Effector memory CD8-positive, alpha-beta T cell (primary cell): ENCODE data around the gene VPS37C.
"Not testable (repeated sequence)": the region's sequence is repeated elsewhere in the genome, so short reads cannot be mapped to it uniquely, and the experiment has no call there.

Experiments
- ATAC-seq: fragments of 150-1000 bp; cut with Tn5 transposase; replicated peaks from 2 replicates; pipeline ENCODE4 v1.10.0; 2021; ENCODE audit warnings: mild to moderate bottlenecking, moderate library complexity
- DNase-seq, 3 experiments: peaks; one replicate each; pipeline ENCODE4 v3.0.0; 2021
- H3K27ac Mint-ChIP-seq, 2 donors: one replicate each; pipeline ENCODE4 v1.8.0; 2022; ENCODE audit warnings: mild to moderate bottlenecking in 2 of 2, mixed read lengths in 2 of 2, moderate library complexity in 2 of 2
- H3K27me3 Mint-ChIP-seq, 2 donors: one replicate each; pipeline ENCODE4 v1.8.0; 2022; ENCODE audit warnings: mixed read lengths in 2 of 2
- H3K36me3 Mint-ChIP-seq: one replicate; pipeline ENCODE4 v1.8.0; 2022; ENCODE audit warnings: mild to moderate bottlenecking, moderate library complexity, mixed read lengths; ENCODE audit not compliant: insufficient read depth
- H3K4me1 Mint-ChIP-seq, 2 donors: one replicate each; pipeline ENCODE4 v1.8.0; 2022; ENCODE audit warnings: low read depth in 2 of 2, mixed read lengths in 2 of 2
- H3K4me3 Mint-ChIP-seq, 2 donors: one replicate each; pipeline ENCODE4 v1.8.0; 2022; ENCODE audit warnings: mild to moderate bottlenecking in 2 of 2, mixed read lengths in 2 of 2, moderate library complexity in 2 of 2
- H3K9me3 Mint-ChIP-seq, 2 donors: one replicate each; pipeline ENCODE4 v1.8.0; 2022; ENCODE audit warnings: mixed read lengths in 2 of 2

VPS37C gene

DNA sequence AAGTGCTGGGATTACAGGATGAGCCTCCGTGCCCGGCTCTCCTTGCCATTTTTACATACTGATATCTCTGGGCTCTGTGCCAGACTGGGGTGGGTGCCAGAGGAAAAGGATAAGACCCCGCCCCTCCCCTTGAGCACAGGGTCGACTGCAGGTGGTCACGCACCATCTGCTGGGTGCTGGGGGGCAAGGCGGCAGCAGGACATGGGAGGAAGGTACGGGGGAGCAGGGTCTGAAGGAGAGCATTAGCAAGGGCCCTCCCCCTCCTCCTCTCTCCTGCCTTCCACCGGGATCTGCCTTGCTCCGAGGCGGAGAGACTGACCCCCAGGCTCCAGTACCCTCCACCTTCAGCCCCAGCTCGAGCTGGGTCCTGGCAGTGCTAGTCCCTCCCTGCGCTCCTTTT is 32.4 kb upstream of the VPS37C start:
- Mint-ChIP-seq H3K9me3 (no peaks in the 10 kb centered on the region), H3K4me1 (no peaks in the 10 kb centered on the region), H3K27ac (no peak overlapping the region), H3K36me3 (peaks cover 3% of the 10 kb centered on the region), H3K4me3 (no peak overlapping the region), H3K27me3 (peaks cover 33 to 70% of the 10 kb centered on the region in 2 donors)
- ATAC-seq (no peak), DNase-seq (no peak)

DNA sequence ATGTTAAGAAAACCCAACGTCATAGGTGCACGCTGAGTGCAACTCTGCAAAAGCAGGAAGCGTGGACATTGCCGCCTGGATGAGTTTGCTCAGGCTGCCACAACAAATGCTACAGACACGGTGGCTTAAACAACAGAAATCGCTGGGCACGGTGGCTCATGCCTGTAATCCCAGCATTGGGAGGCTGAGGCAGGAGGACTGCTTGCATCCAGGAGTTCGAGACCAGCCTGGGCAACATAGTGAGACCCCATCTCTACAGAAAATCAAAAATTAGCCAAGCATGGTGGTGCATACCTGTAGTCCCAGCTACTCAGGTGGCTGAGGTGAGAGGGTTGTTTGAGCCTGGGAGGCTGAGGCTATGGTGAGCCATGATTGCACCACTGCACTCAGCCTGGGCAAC is 28.7 kb upstream of the VPS37C start:
- no peak overlapping the region for H3K4me3 Mint-ChIP-seq
- no peak for DNase-seq

GRCh38 chr11:61187505-61188130 is 26.4 kb upstream of the VPS37C start:
- Mint-ChIP-seq H3K27ac (no peak overlapping the region), H3K4me3 (no peak overlapping the region), H3K4me1 (peaks cover 3 to 5% of the 10 kb centered on the region in 2 donors), H3K9me3 (no peaks in the 10 kb centered on the region), H3K36me3 (no peaks in the 10 kb centered on the region), H3K27me3 (peaks cover 3 to 18% of the 10 kb centered on the region in 2 donors)
- DNase-seq (peak; percentile 74 to 81 (median 77)), ATAC-seq (peak; percentile 83)

More for the DNA sequence above, 28.7 kb upstream of the VPS37C start:
- no peak for ATAC-seq
- H3K27ac Mint-ChIP-seq: no peak overlapping the region
- peaks cover 18 to 42% of the 10 kb centered on the region in 2 donors for H3K27me3 Mint-ChIP-seq
- peaks cover 3 to 5% of the 10 kb centered on the region in 2 donors for H3K4me1 Mint-ChIP-seq
- no peaks in the 10 kb centered on the region for H3K9me3 Mint-ChIP-seq
- peaks cover 3% of the 10 kb centered on the region for H3K36me3 Mint-ChIP-seq

DNA sequence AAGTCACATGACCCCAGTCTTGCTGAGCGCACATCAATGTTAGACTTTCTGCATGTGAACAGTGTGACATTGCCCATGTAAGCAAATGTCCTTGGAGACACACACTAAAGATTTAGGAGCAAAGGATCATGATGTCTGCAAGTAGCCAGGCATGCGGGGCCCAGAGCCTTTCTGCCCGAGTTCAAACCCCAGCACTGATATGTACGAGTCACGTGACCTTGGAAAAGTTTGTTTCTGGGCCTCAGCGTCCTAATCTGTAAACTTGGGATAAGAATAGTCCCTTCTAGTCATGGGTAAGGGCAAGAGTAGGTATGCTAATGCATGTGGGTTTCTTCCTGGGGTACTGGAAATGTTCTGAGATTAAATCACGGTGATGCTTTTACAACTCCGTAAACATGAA is 25.3 kb upstream of the VPS37C start:
- H3K4me3 Mint-ChIP-seq: no peak overlapping the region
- peaks cover 0 to 12% of the 10 kb centered on the region in 2 donors for H3K27me3 Mint-ChIP-seq

GRCh38 chr11:61183645-61184044 is 22.4 kb upstream of the VPS37C start:
- Mint-ChIP-seq H3K9me3 (no peaks in the 10 kb centered on the region), H3K27ac (no peak overlapping the region), H3K36me3 (no peaks in the 10 kb centered on the region), H3K4me1 (peaks cover 3 to 5% of the 10 kb centered on the region in 2 donors), H3K27me3 (peaks cover 6 to 16% of the 10 kb centered on the region in 2 donors), H3K4me3 (no peak overlapping the region)
- no peak for DNase-seq
- no peak for ATAC-seq

More for the DNA sequence above, 25.3 kb upstream of the VPS37C start:
- Mint-ChIP-seq H3K27ac (no peak overlapping the region), H3K36me3 (no peaks in the 10 kb centered on the region), H3K4me1 (peaks cover 3 to 5% of the 10 kb centered on the region in 2 donors), H3K9me3 (no peaks in the 10 kb centered on the region)
- DNase-seq (no peak), ATAC-seq (no peak)

DNA sequence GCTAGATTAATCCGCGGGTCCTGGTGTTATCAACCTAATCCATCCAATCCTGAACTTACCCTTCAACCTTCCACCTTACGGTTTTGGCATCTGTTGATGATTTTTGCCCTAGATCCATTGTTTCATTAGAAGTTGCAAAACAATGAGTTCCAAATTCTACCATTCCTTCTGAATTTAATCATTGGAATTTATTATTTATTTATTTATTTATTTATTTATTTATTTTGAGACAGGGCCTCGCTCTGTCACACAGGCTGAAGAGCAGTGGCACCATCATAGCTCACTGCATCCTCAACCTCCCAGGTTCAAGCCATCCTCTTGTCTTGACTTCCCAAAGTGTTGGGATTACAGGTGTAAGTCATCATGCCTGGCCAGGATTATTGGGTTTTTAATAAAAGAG is 20.3 kb upstream of the VPS37C start:
- no peaks in the 10 kb centered on the region for H3K9me3 Mint-ChIP-seq
- H3K27me3 Mint-ChIP-seq: peaks cover 9 to 16% of the 10 kb centered on the region in 2 donors
- no peak for ATAC-seq
- H3K36me3 Mint-ChIP-seq: no peaks in the 10 kb centered on the region
- no peak overlapping the region for H3K27ac Mint-ChIP-seq
- H3K4me1 Mint-ChIP-seq: no peaks in the 10 kb centered on the region
- H3K4me3 Mint-ChIP-seq: no peak overlapping the region
- DNase-seq: no peak

- DNase-seq, H3K4me3 Mint-ChIP-seq, H3K27ac Mint-ChIP-seq, H3K4me1 Mint-ChIP-seq, H3K36me3 Mint-ChIP-seq, H3K9me3 Mint-ChIP-seq, ATAC-seq: not testable (repeated sequence)
- peaks cover 16 to 20% of the 10 kb centered on the region in 2 donors for H3K27me3 Mint-ChIP-seq
Observed at GRCh38 chr11:61180205-61180604, 19.0 kb upstream of the VPS37C start.

- Mint-ChIP-seq H3K4me3 (no peak overlapping the region), H3K36me3 (no peaks in the 10 kb centered on the region), H3K27ac (no peak overlapping the region), H3K9me3 (no peaks in the 10 kb centered on the region), H3K27me3 (peaks cover 16 to 44% of the 10 kb centered on the region in 2 donors), H3K4me1 (peaks cover 9 to 11% of the 10 kb centered on the region in 2 donors)
- ATAC-seq (no peak), DNase-seq (no peak)
Observed at GRCh38 chr11:61176446-61176845, 15.2 kb upstream of the VPS37C start.

DNA sequence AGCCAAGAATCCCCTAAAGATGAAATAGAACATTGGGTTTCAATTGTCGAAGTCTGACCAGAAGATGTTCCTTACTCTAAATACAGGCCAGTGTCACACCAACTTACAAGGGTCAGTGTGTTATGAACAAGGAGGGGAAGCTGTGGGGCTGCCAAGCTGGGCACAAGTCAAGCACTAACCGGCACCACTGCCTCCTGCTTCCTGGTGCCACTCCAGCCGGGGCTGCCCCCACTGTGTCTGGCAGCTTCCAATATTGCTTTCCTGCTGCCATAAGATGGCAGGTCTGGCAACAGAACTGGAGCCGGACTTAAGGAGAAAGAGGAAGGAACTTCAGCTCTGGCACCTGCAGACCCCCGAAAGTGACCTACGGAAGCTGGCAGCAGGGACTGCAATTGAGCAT is 13.7 kb upstream of the VPS37C start:
- ATAC-seq (no peak), DNase-seq (no peak)
- Mint-ChIP-seq H3K4me3 (no peak overlapping the region), H3K27ac (no peak overlapping the region), H3K36me3 (no peaks in the 10 kb centered on the region), H3K4me1 (peaks cover 9 to 11% of the 10 kb centered on the region in 2 donors), H3K27me3 (peaks cover 7 to 37% of the 10 kb centered on the region in 2 donors), H3K9me3 (no peaks in the 10 kb centered on the region)

DNA sequence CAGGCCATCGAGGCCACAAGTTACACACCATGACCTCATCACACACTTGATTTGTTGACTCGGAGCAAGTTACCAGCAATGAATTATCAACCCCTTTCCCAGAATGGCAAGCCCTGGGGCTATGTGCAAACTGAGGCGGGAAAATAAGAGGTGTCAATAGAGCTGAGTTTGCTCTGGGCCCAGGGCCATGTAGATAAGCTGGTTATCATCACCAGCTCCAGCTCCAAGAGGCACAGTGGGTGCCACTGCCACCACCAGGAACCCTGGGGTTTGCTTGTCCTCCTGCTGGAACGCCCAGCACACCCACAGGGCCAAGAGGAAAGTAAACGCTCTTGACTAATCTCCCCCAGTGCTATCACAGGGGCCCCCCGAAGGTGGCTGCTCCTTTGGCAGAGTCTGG is 13.0 kb upstream of the VPS37C start:
- DNase-seq (no peak), ATAC-seq (no peak)
- H3K36me3 Mint-ChIP-seq: no peaks in the 10 kb centered on the region
- no peak overlapping the region for H3K4me3 Mint-ChIP-seq
- peaks cover 2 to 37% of the 10 kb centered on the region in 2 donors for H3K27me3 Mint-ChIP-seq
- peaks cover 9 to 11% of the 10 kb centered on the region in 2 donors for H3K4me1 Mint-ChIP-seq
- no peak overlapping the region for H3K27ac Mint-ChIP-seq
- H3K9me3 Mint-ChIP-seq: no peaks in the 10 kb centered on the region

DNA sequence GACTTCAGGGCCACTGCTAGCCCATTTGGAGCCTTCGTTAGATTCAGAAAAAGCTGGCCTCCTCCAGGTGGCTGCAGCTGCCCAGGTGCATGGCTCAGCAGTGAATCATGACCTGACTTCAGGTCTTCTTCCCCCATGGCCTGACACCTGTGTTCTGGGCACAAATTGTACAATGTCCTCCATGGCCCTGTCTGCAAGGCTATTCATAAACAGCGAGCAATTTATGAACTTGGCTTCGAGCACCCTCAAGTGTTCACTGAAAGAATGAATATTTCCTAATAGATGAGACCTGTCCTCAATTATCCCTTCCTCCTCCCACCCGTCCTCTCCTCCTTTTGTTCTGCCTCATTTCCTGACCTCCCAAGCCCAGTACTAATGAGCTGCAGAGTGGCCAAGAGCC is 12.2 kb upstream of the VPS37C start:
- H3K9me3 Mint-ChIP-seq: no peaks in the 10 kb centered on the region
- peaks cover 0 to 37% of the 10 kb centered on the region in 2 donors for H3K27me3 Mint-ChIP-seq
- no peak for ATAC-seq
- H3K36me3 Mint-ChIP-seq: no peaks in the 10 kb centered on the region
- no peak overlapping the region for H3K4me3 Mint-ChIP-seq
- no peak overlapping the region for H3K27ac Mint-ChIP-seq
- no peak for DNase-seq
- peaks cover 9 to 11% of the 10 kb centered on the region in 2 donors for H3K4me1 Mint-ChIP-seq

DNA sequence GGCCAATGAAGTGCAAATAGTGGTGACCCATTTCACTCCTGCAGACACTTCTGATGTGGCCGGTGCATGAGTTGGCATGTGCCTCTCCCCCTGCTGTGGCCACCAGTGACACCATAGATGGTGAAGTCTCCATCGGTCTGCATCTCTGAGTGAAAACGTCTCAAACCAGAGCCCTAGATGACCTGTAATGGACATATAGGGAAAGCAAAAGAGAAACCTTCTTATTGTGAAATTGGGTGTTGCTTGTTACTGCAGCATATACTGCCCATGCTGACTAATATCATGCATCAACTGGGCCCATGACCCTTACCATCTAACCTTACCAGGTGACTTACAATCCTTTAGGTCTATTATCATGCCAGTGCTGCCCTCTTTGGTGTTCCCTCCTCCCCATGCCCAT is 11.7 kb upstream of the VPS37C start:
- H3K4me1 Mint-ChIP-seq: peaks cover 9 to 11% of the 10 kb centered on the region in 2 donors
- peaks cover 0 to 37% of the 10 kb centered on the region in 2 donors for H3K27me3 Mint-ChIP-seq
- no peaks in the 10 kb centered on the region for H3K9me3 Mint-ChIP-seq
- H3K27ac Mint-ChIP-seq: no peak overlapping the region
- ATAC-seq: no peak
- no peak overlapping the region for H3K4me3 Mint-ChIP-seq
- no peak for DNase-seq
- no peaks in the 10 kb centered on the region for H3K36me3 Mint-ChIP-seq

GRCh38 chr11:61172356-61172755 is 11.1 kb upstream of the VPS37C start:
- DNase-seq (no peak), ATAC-seq (no peak)
- Mint-ChIP-seq H3K36me3 (no peaks in the 10 kb centered on the region), H3K27me3 (peaks cover 0 to 37% of the 10 kb centered on the region in 2 donors), H3K4me3 (no peak overlapping the region), H3K4me1 (peaks cover 9 to 11% of the 10 kb centered on the region in 2 donors), H3K27ac (no peak overlapping the region), H3K9me3 (no peaks in the 10 kb centered on the region)

DNA sequence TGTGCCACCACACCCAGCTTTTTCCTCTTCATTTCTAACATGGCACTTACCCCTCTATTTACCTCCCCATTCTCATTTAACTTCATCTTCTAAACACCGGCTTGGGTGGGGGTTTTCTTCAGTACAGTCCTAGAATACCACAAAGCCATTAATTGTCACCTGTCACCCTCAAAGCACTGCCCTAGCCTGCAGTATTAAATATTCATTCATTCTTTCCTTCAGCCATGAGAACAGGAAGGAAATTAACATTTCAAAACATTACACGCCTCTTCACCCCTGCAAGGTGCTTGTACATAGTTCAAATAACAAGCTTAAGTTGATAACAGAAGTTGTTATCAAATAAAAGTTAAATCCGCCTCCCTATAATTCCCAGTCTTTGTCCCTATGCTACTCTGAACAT is 10.7 kb upstream of the VPS37C start:
- no peaks in the 10 kb centered on the region for H3K36me3 Mint-ChIP-seq
- H3K27me3 Mint-ChIP-seq: peaks cover 0 to 37% of the 10 kb centered on the region in 2 donors
- ATAC-seq (no peak), DNase-seq (no peak)
- no peak overlapping the region for H3K27ac Mint-ChIP-seq
- H3K9me3 Mint-ChIP-seq: no peaks in the 10 kb centered on the region
- no peak overlapping the region for H3K4me3 Mint-ChIP-seq
- H3K4me1 Mint-ChIP-seq: peaks cover 9 to 11% of the 10 kb centered on the region in 2 donors
